Activated CD8-positive, alpha-beta memory T cell treated with anti-CD3 and anti-CD28 coated beads, Interleukin-2, amount 50 U/mL, for 1 hour (primary cell): ENCODE results near the gene STEAP1.

Source experiments
- DNase-seq: peaks from one replicate; pipeline ENCODE4 v3.0.0-alpha.2; 2020; ENCODE audit errors: extremely low read depth

The STEAP1 gene

GRCh38 chr7:90211391-90212148 lies 57.3 kb downstream of the STEAP1 start, which contains the start of gene STEAP2:
TSS of gene STEAP2 (plus strand) at chr7:90211740. CDS start at chr7:90225083, 13,343 bp downstream.
- no peak for DNase-seq

- DNase-seq: no peak
Measured at GRCh38 chr7:90212149-90212495, 57.9 kb downstream of the STEAP1 start.

GRCh38 chr7:90213521-90213920 lies 59.3 kb downstream of the STEAP1 start:
- no peak for DNase-seq
